22Rv1 (cell line): ENCODE data around the gene SDE2.

Experiments
- H3K27ac ChIP-seq: fragments of 450-650 bp; 2 replicates; pipeline ENCODE4 v1.5.1; 2017
- ZFX ChIP-seq: fragments of 450-650 bp; IDR thresholded peaks from 2 replicates; pipeline ENCODE4 v1.6.1; 2017; ENCODE audit warnings: antibody characterized with exemption, borderline replicate concordance
- TF ChIP-seq, protein P1 (sequence below): fragments of 450-650 bp; IDR thresholded peaks from 2 replicates; pipeline ENCODE4 v1.5.1; 2017; ENCODE audit warnings: mild to moderate bottlenecking

Gene SDE2

DNA sequence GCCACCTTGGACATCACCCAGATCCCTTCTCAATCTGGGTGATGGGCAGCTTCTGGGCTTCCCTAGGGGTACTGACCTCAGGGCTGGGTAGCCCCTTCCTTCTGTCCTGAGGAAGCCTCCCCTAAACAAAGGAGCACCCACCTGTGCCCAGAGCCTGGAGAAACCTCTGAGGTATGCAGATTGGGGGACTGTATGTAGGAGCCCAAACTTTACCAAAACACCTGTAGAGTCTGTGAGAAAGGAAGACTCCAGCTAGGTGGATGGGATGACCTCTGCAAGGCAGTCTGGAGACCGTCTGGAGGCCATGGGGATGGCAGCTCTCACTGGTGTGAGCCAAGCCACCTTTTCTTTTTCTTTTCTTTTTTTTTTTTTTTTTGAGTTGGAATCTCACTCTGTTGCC, 44.4 kb downstream of the SDE2 start:
- no peak overlapping the region for H3K27ac ChIP-seq
- no peak for TF ChIP-seq ZFX
- TF ChIP-seq, protein P1, sequence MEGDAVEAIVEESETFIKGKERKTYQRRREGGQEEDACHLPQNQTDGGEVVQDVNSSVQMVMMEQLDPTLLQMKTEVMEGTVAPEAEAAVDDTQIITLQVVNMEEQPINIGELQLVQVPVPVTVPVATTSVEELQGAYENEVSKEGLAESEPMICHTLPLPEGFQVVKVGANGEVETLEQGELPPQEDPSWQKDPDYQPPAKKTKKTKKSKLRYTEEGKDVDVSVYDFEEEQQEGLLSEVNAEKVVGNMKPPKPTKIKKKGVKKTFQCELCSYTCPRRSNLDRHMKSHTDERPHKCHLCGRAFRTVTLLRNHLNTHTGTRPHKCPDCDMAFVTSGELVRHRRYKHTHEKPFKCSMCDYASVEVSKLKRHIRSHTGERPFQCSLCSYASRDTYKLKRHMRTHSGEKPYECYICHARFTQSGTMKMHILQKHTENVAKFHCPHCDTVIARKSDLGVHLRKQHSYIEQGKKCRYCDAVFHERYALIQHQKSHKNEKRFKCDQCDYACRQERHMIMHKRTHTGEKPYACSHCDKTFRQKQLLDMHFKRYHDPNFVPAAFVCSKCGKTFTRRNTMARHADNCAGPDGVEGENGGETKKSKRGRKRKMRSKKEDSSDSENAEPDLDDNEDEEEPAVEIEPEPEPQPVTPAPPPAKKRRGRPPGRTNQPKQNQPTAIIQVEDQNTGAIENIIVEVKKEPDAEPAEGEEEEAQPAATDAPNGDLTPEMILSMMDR = no peak

DNA sequence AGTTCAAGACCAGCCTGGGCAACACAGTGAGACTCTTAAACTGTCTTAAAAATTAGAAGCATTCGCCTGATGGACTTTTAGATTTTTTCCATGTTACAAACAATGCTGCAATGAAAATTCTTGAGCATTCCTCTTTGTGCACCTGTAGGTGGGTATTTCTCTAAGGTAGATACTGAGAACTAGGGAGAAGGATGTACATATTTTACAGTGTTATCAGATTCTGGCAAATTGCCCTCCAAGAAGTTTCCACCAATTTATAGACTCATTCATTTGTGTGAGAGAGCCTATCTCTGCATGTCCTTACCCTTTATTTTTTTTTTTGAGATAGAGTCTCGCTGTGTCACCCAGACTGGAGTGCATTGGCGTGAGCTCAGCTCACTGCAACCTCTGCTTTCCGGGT, 45.8 kb downstream of the SDE2 start:
- no peak for TF ChIP-seq ZFX
- TF ChIP-seq, protein P1 = no peak

DNA sequence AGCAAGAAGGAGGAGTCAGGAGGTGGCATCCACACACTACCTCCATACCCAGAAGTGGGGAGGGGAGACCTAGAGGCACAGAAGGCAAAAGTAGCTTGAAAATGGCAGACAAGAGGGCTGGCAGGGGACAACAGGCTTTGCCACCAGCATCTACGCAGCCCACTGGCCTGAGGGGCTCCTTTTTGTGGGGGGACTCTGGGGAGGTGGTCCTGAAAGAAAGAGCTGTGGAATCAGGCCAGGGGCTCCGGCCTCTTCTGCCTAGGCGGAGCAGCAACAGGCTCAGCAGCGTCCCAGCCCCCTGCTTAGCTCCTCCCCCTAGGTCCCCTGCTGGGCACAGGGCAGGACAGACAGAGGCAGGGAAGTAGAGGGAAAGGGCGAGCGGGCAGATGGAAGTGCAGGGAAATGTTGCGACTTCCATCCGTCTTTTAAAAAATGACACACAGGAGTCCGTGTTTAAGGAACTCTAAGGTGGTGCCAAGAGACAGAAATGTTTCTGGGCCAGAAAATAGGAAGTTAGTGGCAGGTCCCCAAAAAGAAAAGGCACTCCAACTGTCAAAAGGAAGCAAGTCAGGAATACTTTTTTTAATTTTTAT, 48.1 kb downstream of the SDE2 start:
- TF ChIP-seq ZFX = no peak
- TF ChIP-seq, protein P1 = peak; percentile 13; the same call in 1 of the 2 replicates

More for the DNA sequence above, 45.8 kb downstream of the SDE2 start:
- no peak overlapping the region for H3K27ac ChIP-seq

DNA sequence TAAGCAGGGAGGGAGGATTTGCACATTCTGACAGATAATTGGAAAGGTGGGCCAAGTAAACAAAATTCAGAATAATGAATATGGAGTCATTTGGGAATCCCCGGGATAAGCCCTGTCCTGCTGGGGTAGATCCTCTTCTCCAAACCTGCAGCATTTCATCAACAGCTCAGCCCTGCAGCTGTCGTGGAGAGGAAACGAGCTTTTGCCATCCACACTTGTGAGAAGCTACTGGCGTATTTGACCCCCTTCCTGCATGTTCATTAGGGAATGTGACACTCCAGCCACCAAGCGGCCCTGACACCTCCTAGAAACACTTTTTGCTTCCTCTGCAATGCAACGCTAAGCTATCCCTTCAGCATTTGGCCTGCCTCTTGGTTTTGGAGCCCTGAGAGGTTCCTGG, 50.1 kb downstream of the SDE2 start:
- TF ChIP-seq ZFX = no peak
- TF ChIP-seq, protein P1 = no peak

More for the DNA sequence above, 48.1 kb downstream of the SDE2 start:
- no peak overlapping the region for H3K27ac ChIP-seq

GRCh38 chr1:225946803-225947202, 52.3 kb downstream of the SDE2 start:
- TF ChIP-seq, protein P1 = no peak
- TF ChIP-seq ZFX = no peak

More for the DNA sequence above, 50.1 kb downstream of the SDE2 start:
- H3K27ac ChIP-seq = no peak overlapping the region

DNA sequence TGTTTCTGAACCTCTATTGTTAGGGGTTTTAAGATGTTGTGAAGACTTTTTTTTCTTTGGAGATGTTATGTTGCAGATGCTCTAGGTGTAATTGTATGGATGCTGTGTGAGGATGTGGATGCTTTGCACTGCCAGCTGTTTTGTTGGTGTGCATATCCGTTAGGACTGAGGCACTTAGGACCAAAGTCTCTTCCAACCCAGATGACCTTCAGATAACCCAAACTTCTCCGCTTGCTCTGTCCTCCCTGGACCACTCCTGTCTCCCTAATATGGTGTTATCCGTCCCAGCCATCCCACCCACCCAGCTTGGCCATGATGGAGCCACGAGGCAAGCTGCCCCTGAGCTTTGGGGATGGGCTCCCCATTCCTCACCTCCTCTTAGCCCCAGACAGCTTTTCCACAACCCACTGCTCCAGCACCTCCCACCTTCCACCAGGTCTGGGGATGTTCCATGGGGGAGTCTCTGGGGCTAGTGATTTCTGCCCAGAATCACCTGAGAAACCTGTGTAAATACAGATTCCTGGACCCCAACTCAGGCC, 53.0 kb downstream of the SDE2 start:
- H3K27ac ChIP-seq = no peak overlapping the region
- TF ChIP-seq, protein P1 = no peak
- TF ChIP-seq ZFX = no peak

More at GRCh38 chr1:225946803-225947202, 52.3 kb downstream of the SDE2 start:
- H3K27ac ChIP-seq = no peak overlapping the region

DNA sequence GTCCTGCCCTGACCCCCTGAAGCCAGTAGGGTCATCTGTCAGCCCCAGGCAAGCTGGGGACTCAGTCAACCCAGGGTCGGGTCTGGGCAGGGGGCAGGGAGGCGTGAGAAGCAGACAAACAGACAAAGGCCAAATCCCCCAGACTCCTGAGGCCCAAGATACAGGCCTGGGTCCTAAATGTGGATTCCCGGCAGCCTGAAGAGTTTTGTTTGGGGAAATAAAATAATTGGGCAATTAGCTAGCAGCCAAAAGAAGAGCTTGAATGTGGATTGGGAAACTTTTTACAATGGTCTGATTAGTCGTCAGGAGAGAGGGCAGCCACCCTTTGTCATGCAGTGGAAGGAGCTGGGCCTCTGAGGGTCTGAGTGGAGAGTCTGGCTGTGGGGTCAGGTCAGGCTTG, 53.6 kb downstream of the SDE2 start:
- no peak overlapping the region for H3K27ac ChIP-seq
- TF ChIP-seq, protein P1 = no peak
- TF ChIP-seq ZFX = no peak
